Sigmoid colon (tissue), 3 donors: ENCODE results near the gene PHF19.

Source experiments
- CTCF ChIP-seq, 4 experiments: fragments of 450-650 bp in 3 of 4; fragments of 200-600 bp in 1 of 4; IDR thresholded peaks; one replicate each; pipeline ENCODE4 v1.5.1; 2016 to 2019; ENCODE audit warnings: antibody characterized with exemption in 4 of 4, mild to moderate bottlenecking in 3 of 4, moderate library complexity in 2 of 4
- POLR2A ChIP-seq, 2 donors: fragments of 450-650 bp; IDR thresholded peaks; one replicate each; pipeline ENCODE4 v1.6.1; 2016; ENCODE audit warnings: antibody characterized with exemption in 2 of 2, mild to moderate bottlenecking in 2 of 2, moderate library complexity in 2 of 2

- TF ChIP-seq POLR2A (IDR thresholded peaks at IDR 0.05) (no peak), CTCF (IDR thresholded peaks at IDR 0.05) (no peak)
These were observed 26.7 kb downstream of the PHF19 start for GRCh38 chr9:120850315-120850714.
